Measurements from ENCODE around the gene THRAP3. TPM values are rescaled to one million over a fixed set of nuclear protein-coding genes. Genes with fewer than 3 reads are reported as not detected.

THRAP3 gene
- total RNA-seq, 4 donors from 2014 or later, result 90.3 to 116 (median 104) TPM

DNA sequence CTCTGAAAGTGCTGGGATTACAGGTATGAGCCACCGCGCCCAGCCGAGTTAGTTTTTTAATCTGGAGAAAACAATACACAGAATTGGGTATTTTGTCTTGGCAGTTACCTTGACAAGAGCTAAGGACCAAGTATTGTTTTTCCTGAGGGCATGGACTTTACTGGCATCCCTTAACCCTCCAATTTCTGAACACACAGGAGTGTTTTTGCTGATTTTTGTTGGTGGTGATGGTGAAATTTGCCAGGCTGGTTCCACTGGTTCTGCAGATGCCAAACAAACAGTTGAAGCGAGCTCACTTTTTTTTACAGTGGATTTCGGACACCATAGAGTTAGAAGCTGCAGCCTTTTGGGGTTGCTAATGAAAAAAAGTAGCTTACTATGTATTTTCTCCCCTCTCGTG lies 44.7 kb downstream of the THRAP3 start:
- intact Hi-C loops (cut with DNase I), result no loop called here
- no peak for TF ChIP-seq POLR2A (IDR thresholded peaks at IDR 0.05; ENCODE audit: low read depth)
- TF ChIP-seq, protein P1, sequence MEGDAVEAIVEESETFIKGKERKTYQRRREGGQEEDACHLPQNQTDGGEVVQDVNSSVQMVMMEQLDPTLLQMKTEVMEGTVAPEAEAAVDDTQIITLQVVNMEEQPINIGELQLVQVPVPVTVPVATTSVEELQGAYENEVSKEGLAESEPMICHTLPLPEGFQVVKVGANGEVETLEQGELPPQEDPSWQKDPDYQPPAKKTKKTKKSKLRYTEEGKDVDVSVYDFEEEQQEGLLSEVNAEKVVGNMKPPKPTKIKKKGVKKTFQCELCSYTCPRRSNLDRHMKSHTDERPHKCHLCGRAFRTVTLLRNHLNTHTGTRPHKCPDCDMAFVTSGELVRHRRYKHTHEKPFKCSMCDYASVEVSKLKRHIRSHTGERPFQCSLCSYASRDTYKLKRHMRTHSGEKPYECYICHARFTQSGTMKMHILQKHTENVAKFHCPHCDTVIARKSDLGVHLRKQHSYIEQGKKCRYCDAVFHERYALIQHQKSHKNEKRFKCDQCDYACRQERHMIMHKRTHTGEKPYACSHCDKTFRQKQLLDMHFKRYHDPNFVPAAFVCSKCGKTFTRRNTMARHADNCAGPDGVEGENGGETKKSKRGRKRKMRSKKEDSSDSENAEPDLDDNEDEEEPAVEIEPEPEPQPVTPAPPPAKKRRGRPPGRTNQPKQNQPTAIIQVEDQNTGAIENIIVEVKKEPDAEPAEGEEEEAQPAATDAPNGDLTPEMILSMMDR (IDR thresholded peaks at IDR 0.05), result no peak
- no peak for TF ChIP-seq EP300 (IDR thresholded peaks at IDR 0.05)
- TF ChIP-seq POLR2AphosphoS5 (IDR thresholded peaks at IDR 0.05), result no peak
- no peaks in the 10 kb centered on the region for H3K27me3 ChIP-seq
- no peak for DNase-seq (ENCODE audit: extremely low spot score)
- no peaks in the 10 kb centered on the region for H3K9me3 ChIP-seq
- no peak overlapping the region for H3K4me3 ChIP-seq
- 87% methylated on average over 6 of the region's 6 CpGs for WGBS
- H3K36me3 ChIP-seq, result peaks cover 7 to 38% (median 24%) of the 10 kb centered on the region in 4 donors
- H3K4me1 ChIP-seq, result peaks cover 31 to 77% (median 47%) of the 10 kb centered on the region in 4 donors
- no peak overlapping the region for H3K27ac ChIP-seq (replicated peaks in 1 of 4)

DNA sequence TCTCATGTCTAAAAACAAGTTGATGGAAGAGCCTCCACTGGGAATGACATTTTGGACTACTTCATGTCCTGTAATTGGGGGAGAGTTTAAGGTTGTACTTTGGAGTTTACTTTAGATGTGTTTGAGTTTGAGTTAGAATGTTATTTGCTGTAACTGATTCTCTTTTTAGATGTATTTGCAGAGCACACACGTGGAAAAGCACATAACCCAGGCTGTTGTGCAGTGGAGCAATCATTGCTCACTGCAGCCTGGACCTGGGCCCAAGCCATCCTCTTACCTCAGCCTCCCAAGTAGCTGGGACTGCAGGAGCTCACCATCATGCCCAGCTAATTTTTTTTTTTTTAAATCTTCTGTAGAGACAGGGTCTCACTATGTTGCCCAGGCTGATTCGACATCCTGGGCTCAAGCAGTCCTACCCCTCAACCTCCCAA lies 45.2 kb downstream of the THRAP3 start:
- Histone ChIP-seq H3K4me1 (peaks cover 27 to 73% (median 45%) of the 10 kb centered on the region in 4 donors), H3K27ac (replicated peaks in 1 of 4) (peak overlapping the region in 1 of 4 donors; percentile 4), H3K4me3 (no peak overlapping the region), H3K27me3 (no peaks in the 10 kb centered on the region), H3K9me3 (no peaks in the 10 kb centered on the region), H3K36me3 (peaks cover 7 to 38% (median 22%) of the 10 kb centered on the region in 4 donors)
- DNase-seq (ENCODE audit: extremely low spot score), result no peak
- WGBS, result 51% methylated on average over 2 of the region's 2 CpGs
- intact Hi-C loops (cut with DNase I), result no loop called here
- no peak for TF ChIP-seq EP300 (IDR thresholded peaks at IDR 0.05)
- TF ChIP-seq POLR2AphosphoS5 (IDR thresholded peaks at IDR 0.05), result no peak
- TF ChIP-seq, protein P1 (IDR thresholded peaks at IDR 0.05), result no peak
- TF ChIP-seq POLR2A (IDR thresholded peaks at IDR 0.05; ENCODE audit: low read depth), result no peak

DNA sequence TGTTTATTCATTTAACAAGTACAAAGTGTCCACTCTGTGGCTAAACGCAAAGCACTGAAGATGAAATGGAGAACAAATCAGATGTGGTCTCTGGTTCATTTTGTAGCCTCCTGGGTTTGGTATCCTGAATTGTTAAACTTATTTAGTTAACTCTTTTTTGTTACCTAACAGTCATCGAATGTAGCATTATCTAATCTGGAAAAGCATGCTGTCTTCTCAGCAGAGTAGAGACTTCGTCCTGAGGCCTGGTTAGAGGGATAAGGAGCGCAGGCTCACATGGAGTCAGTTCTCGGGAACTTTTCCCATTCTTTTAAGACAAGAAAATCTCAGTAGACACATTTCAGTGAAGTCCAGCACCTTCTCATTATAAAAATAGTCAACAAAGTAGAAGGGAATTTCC lies 48.8 kb downstream of the THRAP3 start:
- TF ChIP-seq, protein P1 (IDR thresholded peaks at IDR 0.05), result no peak
- TF ChIP-seq POLR2A (IDR thresholded peaks at IDR 0.05; ENCODE audit: low read depth) (no peak), POLR2AphosphoS5 (IDR thresholded peaks at IDR 0.05) (no peak), EP300 (IDR thresholded peaks at IDR 0.05) (no peak)
- Histone ChIP-seq H3K9me3 (no peaks in the 10 kb centered on the region), H3K4me1 (peaks cover 12 to 66% (median 34%) of the 10 kb centered on the region in 4 donors), H3K4me3 (no peak overlapping the region), H3K27ac (replicated peaks in 1 of 4) (peak overlapping the region in 1 of 4 donors; percentile 15), H3K36me3 (peaks cover 10 to 31% (median 17%) of the 10 kb centered on the region in 4 donors), H3K27me3 (no peaks in the 10 kb centered on the region)
- no peak for DNase-seq (ENCODE audit: extremely low spot score)
- WGBS, result 82% methylated on average over 5 of the region's 5 CpGs
- intact Hi-C loops (cut with DNase I), result no loop called here

DNA sequence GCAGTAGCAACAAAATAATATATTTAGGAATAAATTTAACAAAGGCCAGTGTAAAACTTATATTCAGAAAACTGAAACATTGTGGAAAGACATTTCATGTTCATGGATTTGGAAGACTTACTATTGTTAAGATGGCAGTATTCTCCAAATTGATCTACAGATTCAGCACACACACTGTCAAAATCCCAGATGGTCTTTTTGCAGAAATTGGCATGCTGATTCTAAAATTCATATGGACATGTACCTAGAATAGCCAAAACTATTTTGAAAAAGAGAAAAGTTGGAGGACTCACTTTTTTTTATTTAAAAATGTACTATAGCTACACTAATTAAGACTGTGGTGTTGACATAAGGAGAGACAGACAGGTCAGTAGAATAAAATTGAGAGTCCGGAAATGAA lies 50.0 kb downstream of the THRAP3 start:
- WGBS, result 88% methylated on average over 1 of the region's 1 CpG
- Histone ChIP-seq H3K4me1 (peaks cover 18 to 68% (median 41%) of the 10 kb centered on the region in 4 donors), H3K4me3 (no peak overlapping the region), H3K27me3 (no peaks in the 10 kb centered on the region), H3K36me3 (peaks cover 2 to 21% (median 11%) of the 10 kb centered on the region in 4 donors), H3K9me3 (no peaks in the 10 kb centered on the region), H3K27ac (replicated peaks in 1 of 4) (no peak overlapping the region)
- intact Hi-C loops (cut with DNase I), result no loop called here
- TF ChIP-seq POLR2AphosphoS5 (IDR thresholded peaks at IDR 0.05), result no peak
- no peak for TF ChIP-seq EP300 (IDR thresholded peaks at IDR 0.05)
- no peak for TF ChIP-seq POLR2A (IDR thresholded peaks at IDR 0.05; ENCODE audit: low read depth)
- TF ChIP-seq, protein P1 (IDR thresholded peaks at IDR 0.05), result no peak
- DNase-seq (ENCODE audit: extremely low spot score), result no peak

DNA sequence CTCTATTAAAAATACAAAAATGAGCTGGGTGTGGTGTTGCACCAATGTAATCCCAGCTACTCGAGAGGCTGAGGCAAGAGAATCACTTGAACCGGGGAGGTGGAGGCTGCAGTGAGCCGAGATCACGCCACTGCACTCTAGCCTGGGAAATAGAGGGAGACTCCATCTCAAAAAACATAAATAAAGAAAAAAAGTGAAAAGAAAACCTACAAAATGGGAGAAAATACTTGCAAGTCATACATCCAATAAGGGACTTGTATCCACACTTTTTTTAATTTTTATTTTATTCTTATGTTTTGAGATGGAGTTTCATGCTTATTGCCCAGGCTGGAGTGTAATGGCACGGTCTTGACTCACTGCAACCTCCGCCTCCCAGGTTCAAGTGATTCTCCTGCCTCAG lies 52.4 kb downstream of the THRAP3 start:
- peaks cover 36 to 71% (median 56%) of the 10 kb centered on the region in 4 donors for H3K4me1 ChIP-seq
- H3K4me3 ChIP-seq, result no peak overlapping the region
- TF ChIP-seq POLR2A (IDR thresholded peaks at IDR 0.05; ENCODE audit: low read depth), result no peak
- TF ChIP-seq, protein P1 (IDR thresholded peaks at IDR 0.05), result no peak
- no peak for TF ChIP-seq EP300 (IDR thresholded peaks at IDR 0.05)
- TF ChIP-seq POLR2AphosphoS5 (IDR thresholded peaks at IDR 0.05), result no peak
- no peak overlapping the region for H3K27ac ChIP-seq (replicated peaks in 1 of 4)
- no peak for DNase-seq (ENCODE audit: extremely low spot score)
- 95% methylated on average over 6 of the region's 6 CpGs for WGBS
- intact Hi-C loops (cut with DNase I), result no loop called here
- H3K9me3 ChIP-seq, result no peaks in the 10 kb centered on the region
- H3K36me3 ChIP-seq, result peaks cover 0 to 12% (median 6%) of the 10 kb centered on the region in 4 donors
- no peaks in the 10 kb centered on the region for H3K27me3 ChIP-seq

All from esophagus muscularis mucosa (tissue), 4 donors.